PFSK-1 (cell line): ENCODE data around the gene AKAP8L.

Experiments used
- FOXP2 ChIP-seq: optimal IDR thresholded peaks from 2 replicates; pipeline ENCODE3; 2011; ENCODE audit warnings: borderline replicate concordance, control low read depth, inconsistent platforms; ENCODE audit not compliant: insufficient read depth; ENCODE audit errors: extremely low read length, extremely low read depth
- POLR2AphosphoS5 ChIP-seq: IDR thresholded peaks from 2 replicates; pipeline ENCODE4 v1.6.1; 2012; ENCODE audit warnings: low read depth, mild to moderate bottlenecking, control low read depth, low read length, moderate library complexity
- SIN3A ChIP-seq: IDR thresholded peaks from 2 replicates; pipeline ENCODE4 v1.6.1; 2012; ENCODE audit warnings: mild to moderate bottlenecking, low read length, moderate library complexity, borderline replicate concordance; ENCODE audit not compliant: insufficient read depth
- TAF1 ChIP-seq: IDR thresholded peaks from 2 replicates; pipeline ENCODE4 v1.6.1; 2012; ENCODE audit warnings: low read length, control low read depth, borderline replicate concordance; ENCODE audit not compliant: insufficient read depth
- TF ChIP-seq, protein P1 (sequence below), 2 experiments: IDR thresholded peaks; 2 replicates each; pipeline versions ENCODE4 v1.6.1 to v1.8.0; 2011 to 2012; ENCODE audit warnings: low read depth in 2 of 2, low read length in 2 of 2, control low read depth in 1 of 2, inconsistent platforms in 1 of 2, mild to moderate bottlenecking in 1 of 2, moderate library complexity in 1 of 2; ENCODE audit not compliant: insufficient read depth in 1 of 2

Gene AKAP8L

DNA sequence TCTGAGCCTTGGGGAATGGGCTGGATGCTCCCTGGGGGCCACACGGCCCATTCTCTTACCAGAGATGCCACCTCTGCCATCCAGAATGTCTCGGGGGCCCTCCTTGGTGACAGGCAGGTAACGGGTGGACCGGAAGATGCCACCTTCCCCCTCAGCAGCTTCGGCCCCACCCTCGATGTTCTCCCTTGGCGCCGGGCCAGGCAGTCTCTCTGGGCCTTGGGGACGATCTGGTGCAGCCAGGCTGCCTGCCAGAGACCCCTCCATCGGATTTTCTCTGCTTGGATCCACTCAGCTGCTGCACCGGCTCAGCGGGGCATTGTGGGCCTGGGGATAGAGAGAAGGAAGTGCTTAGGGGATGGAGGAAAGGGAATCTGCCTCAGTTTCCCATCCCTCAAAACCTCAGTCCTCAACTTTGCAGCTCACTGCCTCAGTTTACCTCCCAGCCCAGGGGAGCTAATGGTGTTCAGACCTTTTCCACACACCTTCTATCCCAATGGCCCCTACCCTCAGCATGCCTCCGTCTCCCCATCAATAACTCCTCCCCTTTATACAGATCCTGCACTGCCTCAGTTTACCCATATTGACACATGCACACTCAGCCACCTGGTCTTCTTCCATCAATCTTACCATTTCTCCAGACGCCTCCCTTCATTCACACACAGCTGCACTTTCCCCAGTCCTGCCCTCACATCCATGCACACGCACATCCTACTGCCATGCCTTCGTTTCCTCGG is 29.4 kb upstream of the AKAP8L start:
- TF ChIP-seq TAF1 = no peak
- TF ChIP-seq SIN3A = no peak
- no peak for TF ChIP-seq POLR2AphosphoS5
- TF ChIP-seq, protein P1, sequence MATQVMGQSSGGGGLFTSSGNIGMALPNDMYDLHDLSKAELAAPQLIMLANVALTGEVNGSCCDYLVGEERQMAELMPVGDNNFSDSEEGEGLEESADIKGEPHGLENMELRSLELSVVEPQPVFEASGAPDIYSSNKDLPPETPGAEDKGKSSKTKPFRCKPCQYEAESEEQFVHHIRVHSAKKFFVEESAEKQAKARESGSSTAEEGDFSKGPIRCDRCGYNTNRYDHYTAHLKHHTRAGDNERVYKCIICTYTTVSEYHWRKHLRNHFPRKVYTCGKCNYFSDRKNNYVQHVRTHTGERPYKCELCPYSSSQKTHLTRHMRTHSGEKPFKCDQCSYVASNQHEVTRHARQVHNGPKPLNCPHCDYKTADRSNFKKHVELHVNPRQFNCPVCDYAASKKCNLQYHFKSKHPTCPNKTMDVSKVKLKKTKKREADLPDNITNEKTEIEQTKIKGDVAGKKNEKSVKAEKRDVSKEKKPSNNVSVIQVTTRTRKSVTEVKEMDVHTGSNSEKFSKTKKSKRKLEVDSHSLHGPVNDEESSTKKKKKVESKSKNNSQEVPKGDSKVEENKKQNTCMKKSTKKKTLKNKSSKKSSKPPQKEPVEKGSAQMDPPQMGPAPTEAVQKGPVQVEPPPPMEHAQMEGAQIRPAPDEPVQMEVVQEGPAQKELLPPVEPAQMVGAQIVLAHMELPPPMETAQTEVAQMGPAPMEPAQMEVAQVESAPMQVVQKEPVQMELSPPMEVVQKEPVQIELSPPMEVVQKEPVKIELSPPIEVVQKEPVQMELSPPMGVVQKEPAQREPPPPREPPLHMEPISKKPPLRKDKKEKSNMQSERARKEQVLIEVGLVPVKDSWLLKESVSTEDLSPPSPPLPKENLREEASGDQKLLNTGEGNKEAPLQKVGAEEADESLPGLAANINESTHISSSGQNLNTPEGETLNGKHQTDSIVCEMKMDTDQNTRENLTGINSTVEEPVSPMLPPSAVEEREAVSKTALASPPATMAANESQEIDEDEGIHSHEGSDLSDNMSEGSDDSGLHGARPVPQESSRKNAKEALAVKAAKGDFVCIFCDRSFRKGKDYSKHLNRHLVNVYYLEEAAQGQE (IDR thresholded peaks at IDR 0.05; ENCODE audit: insufficient read depth in 1 of 2, low read depth in 2 of 2, low read length in 2 of 2) = no peak
- TF ChIP-seq FOXP2 = no peak

GRCh38 chr19:15447057-15447456 is 28.3 kb upstream of the AKAP8L start:
- TF ChIP-seq FOXP2 (no peak), SIN3A (no peak), TAF1 (no peak), POLR2AphosphoS5 (no peak)
- TF ChIP-seq, protein P1 (IDR thresholded peaks at IDR 0.05; ENCODE audit: insufficient read depth in 1 of 2, low read depth in 2 of 2, low read length in 2 of 2) = no peak

DNA sequence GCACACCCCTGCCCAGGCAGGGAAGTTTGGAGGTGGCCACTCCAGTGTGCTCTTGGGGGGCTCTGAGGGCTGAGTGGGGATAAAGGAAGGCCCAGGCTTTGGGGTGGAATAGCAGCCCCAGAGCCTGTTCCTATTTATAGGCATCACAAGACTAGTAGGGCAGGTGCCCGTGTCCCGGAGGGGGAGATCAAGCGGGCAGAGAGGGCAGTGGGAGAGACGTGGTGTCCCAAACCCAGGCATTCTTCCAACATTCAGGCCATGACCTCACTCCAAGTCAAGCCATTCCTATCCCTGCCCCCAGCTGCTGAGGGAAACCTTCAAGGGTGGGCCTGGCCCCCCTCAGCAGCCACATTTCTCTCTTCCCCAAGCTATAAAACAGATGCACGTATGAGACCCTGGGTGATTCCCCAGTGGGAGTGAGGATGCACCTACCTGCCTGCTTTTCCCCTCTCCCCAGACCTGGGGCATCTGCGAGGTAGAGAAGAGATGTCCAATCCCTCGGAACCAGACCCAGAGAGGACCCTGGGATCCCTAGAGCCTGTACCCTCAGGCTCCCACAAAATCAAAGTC is 27.1 kb upstream of the AKAP8L start:
- TF ChIP-seq FOXP2 = no peak
- no peak for TF ChIP-seq SIN3A
- TF ChIP-seq, protein P1 (IDR thresholded peaks at IDR 0.05; ENCODE audit: insufficient read depth in 1 of 2, low read depth in 2 of 2, low read length in 2 of 2) = no peak
- no peak for TF ChIP-seq TAF1
- TF ChIP-seq POLR2AphosphoS5 = no peak

DNA sequence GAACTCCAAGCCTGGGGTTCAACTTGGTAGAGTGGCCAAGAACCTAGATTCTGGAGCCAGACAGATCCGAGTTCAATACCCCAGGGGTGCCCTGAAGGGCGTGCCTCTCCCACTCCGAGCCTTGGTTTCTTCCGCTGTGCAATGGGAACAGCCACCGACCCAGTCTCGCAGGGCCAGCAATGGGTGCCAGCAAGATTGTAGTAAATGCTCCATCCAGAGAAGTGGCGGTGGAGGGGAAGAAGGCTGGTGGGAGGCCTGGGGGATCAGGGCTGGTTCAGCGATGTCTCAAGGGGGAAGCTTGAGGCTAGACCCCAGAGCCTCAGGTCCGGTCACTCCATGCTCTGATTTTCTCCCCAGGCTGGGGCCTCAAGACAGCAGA is 26.4 kb upstream of the AKAP8L start:
- no peak for TF ChIP-seq TAF1
- no peak for TF ChIP-seq POLR2AphosphoS5
- TF ChIP-seq FOXP2 = no peak
- TF ChIP-seq, protein P1 (IDR thresholded peaks at IDR 0.05; ENCODE audit: insufficient read depth in 1 of 2, low read depth in 2 of 2, low read length in 2 of 2) = no peak
- no peak for TF ChIP-seq SIN3A
